COLO668 (cell line): Measurements from ENCODE around the gene MAPKAP1.

Experiments
- DNase-seq: peaks from one replicate; lab custom pipeline; 2025; ENCODE audit not compliant: unreplicated experiment; lab: John Stamatoyannopoulos, UW

Gene MAPKAP1

GRCh38 chr9:125646217-125646616 is 60.8 kb downstream of the MAPKAP1 start:
- no peak for DNase-seq

DNA sequence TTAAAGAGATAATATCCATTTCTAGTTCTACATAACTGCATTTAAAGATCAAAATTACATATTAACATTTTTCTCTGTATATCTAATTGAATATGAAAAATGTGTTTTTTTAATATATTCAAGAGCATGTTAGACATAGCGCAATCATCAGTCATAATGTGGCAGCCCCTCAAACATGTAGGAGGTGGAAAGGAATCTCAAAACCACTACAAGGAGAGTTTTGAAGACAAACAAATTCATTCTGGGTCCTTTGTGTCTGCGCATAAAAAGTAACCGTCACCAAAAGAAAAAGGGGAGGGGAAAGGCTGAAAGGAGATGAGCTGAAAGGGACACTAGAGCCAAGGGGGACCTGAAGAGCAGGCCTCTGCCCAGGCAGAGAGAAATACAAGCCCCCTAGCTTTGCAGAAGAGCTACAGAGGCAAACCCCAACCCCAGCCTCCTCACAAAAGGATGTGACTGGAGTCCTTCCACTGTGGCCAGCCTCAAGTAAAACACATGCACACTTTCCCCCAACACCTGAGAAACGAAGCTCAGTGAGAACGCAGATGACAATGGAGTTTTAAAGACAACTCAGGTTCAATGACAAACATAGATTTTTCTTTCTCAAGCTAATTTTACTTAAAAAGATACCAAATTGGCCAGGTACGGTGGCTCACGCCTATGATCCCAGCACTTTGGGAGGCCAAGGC is 62.0 kb downstream of the MAPKAP1 start:
- DNase-seq: no peak

- DNase-seq: no peak
Observed at GRCh38 chr9:125642311-125642710, 64.7 kb downstream of the MAPKAP1 start.

DNA sequence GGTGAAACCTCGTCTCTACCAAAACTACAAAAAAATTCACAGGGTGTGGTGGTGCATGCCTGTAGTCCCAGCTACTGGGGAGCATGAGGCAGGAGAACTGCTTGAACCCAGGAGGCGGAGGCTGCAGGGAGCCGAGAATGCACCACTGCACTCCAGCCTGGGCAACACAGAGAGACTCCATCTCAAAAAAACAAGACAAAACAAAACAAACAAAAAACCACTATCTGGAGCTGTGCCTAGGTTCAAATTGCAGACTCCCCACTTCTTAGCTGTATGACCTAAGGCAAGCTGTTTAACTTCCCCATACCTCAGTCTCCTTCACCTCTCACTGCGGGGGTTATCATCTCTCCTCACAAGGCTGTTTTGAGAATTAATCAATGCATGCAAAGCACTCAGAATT is 68.0 kb downstream of the MAPKAP1 start:
- no peak for DNase-seq

- no peak for DNase-seq
Observed at GRCh38 chr9:125638239-125639045, 68.6 kb downstream of the MAPKAP1 start.

DNA sequence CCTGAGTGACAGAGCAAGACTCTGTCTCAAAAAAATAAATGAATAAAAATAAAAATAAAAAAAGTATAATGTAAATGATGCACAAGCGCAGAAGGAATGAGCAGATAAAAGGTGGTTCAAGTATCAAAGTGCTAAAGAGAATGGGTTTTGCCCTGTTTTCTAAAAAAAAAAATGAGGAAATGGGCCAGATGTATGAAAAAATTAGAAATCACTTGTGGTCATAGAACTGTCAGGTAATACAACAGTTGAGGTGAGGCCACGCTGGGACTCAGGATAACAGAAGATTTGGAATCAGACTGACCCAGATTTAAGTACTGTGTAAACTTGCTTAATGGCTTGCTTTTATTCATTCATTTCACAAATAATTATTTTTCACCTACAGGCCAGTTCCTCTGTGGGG is 69.8 kb downstream of the MAPKAP1 start:
- no peak for DNase-seq

GRCh38 chr9:125635888-125636287 is 71.1 kb downstream of the MAPKAP1 start:
- peak; percentile 60 for DNase-seq

GRCh38 chr9:125634040-125634717 is 72.8 kb downstream of the MAPKAP1 start:
- no peak for DNase-seq

DNA sequence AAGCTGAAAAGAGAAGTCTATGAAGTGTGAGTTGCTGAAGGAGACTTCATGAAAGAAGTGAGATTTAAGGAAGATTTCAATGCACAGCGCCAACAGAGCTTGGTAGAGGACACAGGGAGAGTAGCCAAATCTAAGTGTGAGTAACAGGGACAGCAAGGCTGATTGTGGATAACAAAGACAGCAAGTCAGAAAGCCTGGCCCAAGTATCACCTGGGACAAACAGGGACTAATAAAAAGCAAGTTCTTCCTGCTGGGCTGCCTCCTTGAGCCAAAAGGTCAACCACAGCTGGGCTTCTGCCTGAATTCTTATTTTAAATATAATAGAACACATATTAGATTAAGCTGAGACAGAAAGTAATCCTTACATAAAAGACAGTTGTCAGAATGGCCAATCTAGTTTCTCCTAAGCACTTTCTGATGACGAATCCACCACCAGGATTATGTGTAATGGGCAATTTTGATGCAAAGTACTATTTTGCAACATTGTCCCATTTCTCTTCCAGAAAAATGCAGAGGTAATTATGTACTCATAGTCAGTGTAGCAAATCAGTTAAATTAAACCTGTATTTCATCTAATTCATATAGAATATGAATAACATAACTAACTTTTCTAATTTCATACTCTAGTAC is 73.8 kb downstream of the MAPKAP1 start:
- no peak for DNase-seq

DNA sequence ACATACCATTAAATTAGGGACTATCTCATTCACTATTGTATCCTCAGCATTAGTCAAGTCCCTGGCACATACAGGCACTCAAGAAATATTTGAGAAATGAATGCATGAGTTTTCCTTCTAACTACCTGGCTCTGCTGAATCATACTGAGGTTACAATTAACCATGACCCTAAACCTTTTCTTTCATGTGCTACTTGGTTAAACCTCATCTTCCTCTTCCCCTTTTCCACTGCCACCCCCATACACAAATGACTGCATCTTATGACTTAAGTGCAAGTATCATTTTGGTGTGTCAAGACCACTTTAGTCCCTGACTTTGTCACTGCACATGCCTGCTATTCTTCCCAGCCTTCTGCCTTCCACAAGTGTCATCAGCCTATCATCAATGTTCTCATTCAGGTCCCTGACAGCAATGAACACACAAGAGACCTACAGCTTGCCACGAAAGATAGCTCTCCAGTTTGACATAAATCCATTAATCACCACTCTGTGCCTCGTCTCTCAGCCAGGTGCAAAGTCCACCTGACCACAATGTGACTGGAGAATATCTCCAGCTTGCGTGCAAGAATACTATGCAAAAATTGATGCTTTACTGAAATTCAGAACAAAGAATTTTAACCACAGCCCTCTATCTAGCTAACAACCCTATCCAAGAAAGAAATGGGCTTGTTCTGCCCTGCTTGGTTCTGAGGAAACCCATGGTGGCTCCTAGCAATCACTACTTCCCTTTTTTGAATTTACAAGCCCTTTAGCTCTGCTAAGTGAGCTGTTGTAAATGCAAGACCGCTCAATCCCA is 74.5 kb downstream of the MAPKAP1 start:
- peak; percentile 74 for DNase-seq

DNA sequence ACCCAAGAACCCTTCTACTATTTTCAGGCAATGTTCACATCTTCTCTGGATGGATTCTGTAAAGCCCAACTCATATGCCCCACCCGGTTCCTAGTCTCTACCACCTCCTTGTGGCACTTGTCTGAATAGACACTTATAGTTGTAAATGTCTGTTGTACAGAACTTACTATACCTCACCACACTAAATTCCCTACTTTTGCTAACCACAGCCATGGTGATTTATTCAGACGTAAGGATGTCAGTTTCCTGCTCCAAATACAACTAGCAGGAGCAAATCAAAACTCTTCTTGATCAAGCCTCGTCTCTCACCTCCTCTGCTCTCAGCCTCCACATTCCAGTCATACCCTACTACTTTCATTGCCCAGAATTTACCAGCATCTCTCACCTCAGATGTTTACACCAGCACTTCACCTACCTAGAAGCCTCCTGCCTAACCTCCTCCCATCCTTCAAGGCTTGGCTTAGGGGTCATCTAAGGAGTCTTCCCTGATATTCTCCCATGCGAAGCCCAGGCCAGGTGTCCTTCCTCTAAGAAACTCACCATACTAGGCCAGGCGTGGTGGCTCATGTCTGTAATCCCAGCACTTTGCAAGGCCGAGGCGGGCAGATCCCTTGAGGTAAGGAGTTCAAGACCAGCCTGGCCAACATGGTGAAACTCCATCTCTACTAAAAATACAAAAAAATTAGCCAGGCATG is 75.5 kb downstream of the MAPKAP1 start:
- peak; percentile 10 for DNase-seq

DNA sequence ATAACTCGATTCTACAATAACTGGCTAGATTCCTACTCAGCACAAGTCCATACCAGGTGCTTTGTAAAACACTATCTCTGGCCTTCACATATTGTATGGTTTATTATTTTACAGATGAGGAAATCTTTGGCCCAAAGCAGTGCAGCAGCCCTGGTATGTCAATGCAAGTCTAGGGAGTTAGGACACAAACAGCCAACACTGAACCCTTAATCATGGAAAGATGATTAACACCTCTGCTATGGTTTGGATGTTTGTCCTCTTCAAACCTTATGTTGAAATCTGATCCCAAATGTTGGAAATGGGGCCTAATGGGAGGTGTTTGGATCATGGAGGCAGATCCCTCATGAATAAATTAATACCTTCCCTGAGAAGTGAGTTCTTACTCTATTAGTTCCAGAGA is 76.6 kb downstream of the MAPKAP1 start:
- DNase-seq: no peak

- DNase-seq: no peak
Observed at GRCh38 chr9:125629446-125629845, 77.6 kb downstream of the MAPKAP1 start.

DNA sequence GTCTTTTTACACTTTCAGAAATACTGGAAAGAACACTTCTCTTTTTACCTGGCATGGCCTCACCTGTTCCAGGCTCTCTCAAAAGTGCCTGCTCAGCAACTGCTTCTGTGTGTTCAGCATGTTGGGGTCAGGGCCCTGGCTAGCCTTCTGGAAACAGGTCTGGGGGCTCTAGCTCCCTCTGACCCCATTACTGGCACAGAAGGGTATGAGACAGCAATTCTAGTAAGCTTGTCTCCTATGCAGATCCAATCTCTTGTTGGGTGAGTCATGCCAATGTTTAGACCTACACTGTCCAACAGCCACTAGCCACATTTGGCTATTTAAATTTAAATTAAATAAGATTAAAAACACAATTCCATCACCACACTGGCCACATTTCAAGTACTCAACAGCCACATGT is 80.8 kb downstream of the MAPKAP1 start:
- no peak for DNase-seq

DNA sequence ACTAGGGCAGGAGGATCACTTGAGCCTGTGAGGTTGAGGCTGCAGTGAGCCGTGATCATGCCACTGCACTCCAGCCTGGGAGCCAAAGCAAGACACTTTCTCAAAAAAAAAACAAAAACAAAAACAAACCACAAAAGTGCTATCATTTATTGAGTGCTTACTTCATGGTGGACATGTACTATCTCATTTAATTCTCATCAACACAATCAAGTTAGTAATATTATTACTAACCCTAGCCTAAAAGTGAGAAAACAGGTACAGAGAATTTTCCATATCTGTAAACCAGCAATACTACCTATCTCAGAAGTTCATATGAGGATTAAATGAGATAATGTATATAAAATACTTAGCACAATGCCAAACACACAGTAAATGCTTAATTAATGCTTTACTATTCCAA is 85.8 kb downstream of the MAPKAP1 start:
- DNase-seq: no peak

GRCh38 chr9:125620216-125620615 is 86.8 kb downstream of the MAPKAP1 start:
- DNase-seq: no peak

- DNase-seq: no peak
Observed at GRCh38 chr9:125617087-125617486, 89.9 kb downstream of the MAPKAP1 start.

DNA sequence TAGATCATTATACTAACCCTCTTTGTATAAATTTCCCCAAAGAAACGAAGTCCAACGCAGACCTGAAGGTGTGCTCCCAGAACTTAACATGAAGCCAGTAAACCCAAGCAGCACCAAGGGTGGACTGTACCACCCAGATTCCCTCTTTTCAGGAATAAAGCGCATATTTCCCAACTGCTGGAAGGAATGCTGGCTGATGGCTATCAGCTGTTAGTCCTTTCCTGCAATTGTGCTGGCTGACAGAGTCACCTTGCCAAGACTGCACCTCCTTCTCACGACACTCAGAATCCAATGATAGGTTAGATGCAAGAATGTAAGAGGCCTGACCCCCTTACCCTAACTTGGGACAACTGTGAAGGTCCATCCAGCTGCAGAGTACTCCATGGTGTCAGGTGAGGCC is 93.9 kb downstream of the MAPKAP1 start:
- DNase-seq: no peak

DNA sequence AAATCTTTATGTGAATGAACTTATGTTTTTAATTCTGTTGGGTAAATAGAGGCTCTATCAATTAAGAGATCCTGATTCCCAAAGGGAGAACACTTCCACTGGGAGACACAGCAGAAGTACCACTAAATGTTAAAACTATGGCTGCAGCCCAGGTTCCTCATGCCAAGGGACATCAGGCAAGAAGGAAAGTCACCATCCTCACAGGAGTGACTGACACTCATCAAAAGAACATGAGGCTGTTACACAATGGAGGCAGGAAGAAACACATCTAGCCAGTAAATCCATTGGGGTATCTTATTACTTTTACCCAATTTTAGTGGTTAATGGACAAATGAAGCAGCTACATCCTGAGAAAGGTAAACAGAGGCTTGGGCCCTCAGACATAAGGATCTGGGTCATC is 94.4 kb downstream of the MAPKAP1 start:
- no peak for DNase-seq

DNA sequence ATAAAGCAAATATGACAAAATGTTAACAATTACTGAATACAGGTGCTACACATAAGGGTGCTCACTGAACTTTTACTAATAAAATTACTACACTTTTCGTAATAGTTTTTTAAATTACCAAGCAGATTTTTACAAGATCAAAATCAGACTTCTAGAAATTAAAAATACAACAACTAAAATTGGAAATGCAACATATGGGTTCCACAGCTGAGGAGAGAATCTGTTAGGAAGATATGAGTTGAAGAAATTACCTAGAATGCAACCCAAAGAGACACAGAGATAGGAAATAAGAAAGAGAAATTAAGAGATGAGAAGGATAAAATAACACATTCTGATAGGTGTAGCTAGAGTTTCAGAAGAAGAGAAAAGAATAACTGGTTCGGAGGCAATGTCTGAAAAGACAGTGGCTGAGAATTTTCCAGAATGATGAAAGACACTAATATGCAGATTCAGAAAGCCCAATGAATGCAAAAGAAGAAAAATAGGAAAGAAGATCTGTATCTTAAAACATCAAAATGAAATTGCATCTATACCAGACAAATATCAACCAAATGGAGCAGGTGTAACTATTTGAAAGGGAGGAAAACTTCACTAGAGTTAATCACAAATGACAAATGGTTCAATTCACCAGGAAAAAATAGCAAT is 95.8 kb downstream of the MAPKAP1 start:
- no peak for DNase-seq
